CD4-positive, alpha-beta T cell treated with Interleukin-12 subunit alpha and Interleukin-12 subunit beta, for 1 hour (primary cell): ENCODE results near the gene LGALS13.

Experiments used
- DNase-seq: peaks from one replicate; pipeline ENCODE4 v3.0.0-alpha.2; 2020

LGALS13 gene

GRCh38 chr19:39623946-39624345 is 21.6 kb downstream of the LGALS13 start:
- no peak for DNase-seq

- peak; percentile 8 for DNase-seq
Measured at GRCh38 chr19:39627631-39628030, 25.3 kb downstream of the LGALS13 start.

GRCh38 chr19:39631178-39631577 is 28.9 kb downstream of the LGALS13 start:
- DNase-seq, result no peak

- no peak for DNase-seq
Measured at GRCh38 chr19:39631626-39632025, 29.3 kb downstream of the LGALS13 start.

GRCh38 chr19:39637891-39638290 is 35.6 kb downstream of the LGALS13 start:
- DNase-seq, result no peak

GRCh38 chr19:39641773-39642172 is 39.4 kb downstream of the LGALS13 start:
- no peak for DNase-seq

GRCh38 chr19:39643591-39643990 is 41.3 kb downstream of the LGALS13 start:
- no peak for DNase-seq

- no peak for DNase-seq
Measured at GRCh38 chr19:39645800-39646411, 43.6 kb downstream of the LGALS13 start.

- no peak for DNase-seq
Measured at GRCh38 chr19:39647918-39648317, 45.6 kb downstream of the LGALS13 start.

GRCh38 chr19:39655613-39656012 is 53.3 kb downstream of the LGALS13 start, which contains the start of gene LGALS16:
TSS of gene LGALS16 (plus strand) at chr19:39655913. CDS start at chr19:39655962, 49 bp downstream.
- DNase-seq, result no peak
